HG03159 (cell line): ENCODE measurements around the gene SLC35F4.
"Not testable (repeated sequence)": the region's sequence is repeated elsewhere in the genome, so short reads cannot be mapped to it uniquely, and the experiment has no call there.

Source experiments
- ATAC-seq: cut with Tn5 transposase; IDR thresholded peaks from one replicate; pipeline ENCODE4 v1.9.1; 2021; ENCODE audit warnings: mild to moderate bottlenecking, moderate library complexity; ENCODE audit not compliant: unreplicated experiment

The SLC35F4 gene

GRCh38 chr14:57811998-57812546, 53.8 kb downstream of the SLC35F4 start:
- ATAC-seq = no peak

GRCh38 chr14:57809808-57810207, 56.1 kb downstream of the SLC35F4 start:
- no peak for ATAC-seq

GRCh38 chr14:57797160-57797559, 68.7 kb downstream of the SLC35F4 start:
- ATAC-seq = no peak

GRCh38 chr14:57796556-57796955, 69.3 kb downstream of the SLC35F4 start:
- ATAC-seq = no peak

- ATAC-seq = no peak
Observed at GRCh38 chr14:57785058-57785457, 80.8 kb downstream of the SLC35F4 start.

GRCh38 chr14:57771801-57772200, 94.1 kb downstream of the SLC35F4 start:
- no peak for ATAC-seq

- no peak for ATAC-seq
Observed at GRCh38 chr14:57769863-57770523, 95.9 kb downstream of the SLC35F4 start.

- ATAC-seq = no peak
Observed at GRCh38 chr14:57761800-57762199, 104.1 kb downstream of the SLC35F4 start.

GRCh38 chr14:57760896-57761295, 105.0 kb downstream of the SLC35F4 start:
- ATAC-seq = no peak

- no peak for ATAC-seq
Observed at GRCh38 chr14:57755018-57755521, 110.8 kb downstream of the SLC35F4 start.

- no peak for ATAC-seq
Observed at GRCh38 chr14:57754527-57754926, 111.4 kb downstream of the SLC35F4 start.

GRCh38 chr14:57753821-57754220, 112.1 kb downstream of the SLC35F4 start:
- ATAC-seq = no peak

- ATAC-seq = not testable (repeated sequence)
Observed at GRCh38 chr14:57752142-57752695, 113.7 kb downstream of the SLC35F4 start.

GRCh38 chr14:57751400-57751799, 114.5 kb downstream of the SLC35F4 start:
- no peak for ATAC-seq

- no peak for ATAC-seq
Observed at GRCh38 chr14:57749267-57749666, 116.6 kb downstream of the SLC35F4 start.

- ATAC-seq = no peak
Observed at GRCh38 chr14:57748279-57748678, 117.6 kb downstream of the SLC35F4 start.

GRCh38 chr14:57747036-57747435, 118.9 kb downstream of the SLC35F4 start:
- ATAC-seq = no peak

GRCh38 chr14:57746563-57746962, 119.3 kb downstream of the SLC35F4 start:
- ATAC-seq = no peak

- ATAC-seq = no peak
Observed at GRCh38 chr14:57739516-57739915, 126.4 kb downstream of the SLC35F4 start.

- no peak for ATAC-seq
Observed at GRCh38 chr14:57737598-57737997, 128.3 kb downstream of the SLC35F4 start.

GRCh38 chr14:57736391-57736790, 129.5 kb downstream of the SLC35F4 start:
- ATAC-seq = no peak

- ATAC-seq = no peak
Observed at GRCh38 chr14:57735276-57735675, 130.6 kb downstream of the SLC35F4 start.
